OCI-LY1 (cell line): ENCODE measurements around the gene TMEM171.

Experiments used
- CTCF ChIP-seq: fragments of 200-600 bp; sonication (generic), shearing (Covaris generic); IDR thresholded peaks from 2 replicates; pipeline ENCODE4 v1.5.1; 2017; ENCODE audit warnings: mild to moderate bottlenecking, antibody characterized with exemption, low read length, moderate library complexity, mixed read lengths
- EZH2 ChIP-seq: fragments of 200-600 bp; sonication (generic), shearing (Covaris generic); IDR thresholded peaks from 2 replicates; pipeline ENCODE4 v1.8.0; 2017; ENCODE audit warnings: borderline replicate concordance, mixed run types, mild to moderate bottlenecking, antibody characterized with exemption, low read length, moderate library complexity, mixed read lengths

GRCh38 chr5:73081093-73081492 lies 39.3 kb upstream of the TMEM171 start:
- no peak for TF ChIP-seq CTCF
- TF ChIP-seq EZH2: no peak
